Left lung (tissue), 10 donors: ENCODE data around the gene TMPO. TPM values are rescaled to one million over a fixed set of nuclear protein-coding genes. Genes with fewer than 3 reads are reported as not detected.
"Not testable (repeated sequence)": the region's sequence is repeated elsewhere in the genome, so short reads cannot be mapped to it uniquely, and the experiment has no call there.

Experiments
- ATAC-seq: fragments of 200-7000 bp; cut with Tn5 transposase; one replicate; pipeline ENCODE4 v1.9.1; 2020; ENCODE audit warnings: moderate library complexity
- DNase-seq, 4 donors: peaks; one replicate each; pipeline ENCODE4 v3.0.0-alpha.2; 2013 to 2020
- H3K27ac ChIP-seq, 2 donors: fragments of 200-600 bp; sonication (generic) in 1 of 2; one replicate each; pipeline versions ENCODE4 v1.5.0 to v1.8.0; 2020 to 2021
- H3K27me3 ChIP-seq, 2 donors: fragments of 200-600 bp; sonication (generic) in 1 of 2; one replicate each; pipeline versions ENCODE4 v1.5.0 to v1.8.0; 2020 to 2021
- H3K36me3 ChIP-seq, 2 donors: fragments of 200-600 bp; sonication (generic) in 1 of 2; one replicate each; pipeline versions ENCODE4 v1.5.0 to v1.8.0; 2020 to 2021
- H3K4me1 ChIP-seq, 2 donors: fragments of 200-600 bp; one replicate each; pipeline ENCODE4 v1.8.0; 2021
- H3K4me3 ChIP-seq, 2 donors: fragments of 200-600 bp; sonication (generic) in 1 of 2; one replicate each; pipeline versions ENCODE4 v1.5.0 to v1.8.0; 2020 to 2021; ENCODE audit warnings: mild to moderate bottlenecking in 1 of 2
- H3K9me3 ChIP-seq, 2 donors: fragments of 200-600 bp; sonication (generic) in 1 of 2; one replicate each; pipeline versions ENCODE4 v1.5.0 to v1.8.0; 2020 to 2021
- CTCF ChIP-seq, 2 donors: fragments of 200-600 bp; sonication (generic) in 1 of 2; IDR thresholded peaks; one replicate each; pipeline versions ENCODE4 v1.5.0 to v1.8.0; 2021; ENCODE audit warnings: antibody characterized with exemption in 2 of 2
- intact Hi-C, 2 donors: fragments of 100-400 bp; cut with DNase I; formaldehyde crosslinking; loops; one replicate each; pipeline versions ENCODE4 v1.11.2 to v1.14.2; 2022
- polyA plus RNA-seq, 6 donors: library from polyadenylated mRNA; unstranded; fragments of 120-200 nt; gene quantifications; one replicate each; pipeline ENCODE4 v1.2.1, GENCODE V29; 2013; ENCODE audit not compliant: insufficient read length in 6 of 6
- total RNA-seq, 2 donors: library from RNA; stranded (reverse); fragmentation: NEBNext Ultra II Directional; extraction: Animal tissue kit (Norgen Biotek cat#: 25700); gene quantifications; one replicate each; pipeline ENCODE4 v1.2.1, GENCODE V29; 2021
- donor health status: DM: no; HTN: yes; CAD: no.
- donor health status: DM: no; HTN: no; CAD: no.

TMPO gene
- total and polyA plus RNA-seq, 8 donors = 53.4 to 262 (median 198) TPM

GRCh38 chr12:98572010-98572409 is 56.6 kb downstream of the TMPO start:
- H3K9me3 ChIP-seq = no peaks in the 10 kb centered on the region
- no peak for ATAC-seq
- DNase-seq = no peak
- no peaks in the 10 kb centered on the region for H3K36me3 ChIP-seq
- H3K27me3 ChIP-seq = no peaks in the 10 kb centered on the region
- H3K27ac ChIP-seq = no peak overlapping the region
- no peaks in the 10 kb centered on the region for H3K4me1 ChIP-seq
- intact Hi-C loops = no loop called here
- TF ChIP-seq CTCF (IDR thresholded peaks at IDR 0.05) = no peak
- H3K4me3 ChIP-seq = no peak overlapping the region

GRCh38 chr12:98574110-98574509 is 58.7 kb downstream of the TMPO start:
- no peak overlapping the region for H3K27ac ChIP-seq
- no peaks in the 10 kb centered on the region for H3K9me3 ChIP-seq
- ATAC-seq = no peak
- intact Hi-C loops = no loop called here
- H3K27me3 ChIP-seq = no peaks in the 10 kb centered on the region
- TF ChIP-seq CTCF (IDR thresholded peaks at IDR 0.05) = no peak
- H3K4me3 ChIP-seq = no peak overlapping the region
- H3K4me1 ChIP-seq = no peaks in the 10 kb centered on the region
- no peak for DNase-seq
- H3K36me3 ChIP-seq = no peaks in the 10 kb centered on the region

GRCh38 chr12:98575013-98575412 is 59.6 kb downstream of the TMPO start:
- no peak for TF ChIP-seq CTCF (IDR thresholded peaks at IDR 0.05)
- intact Hi-C loops = no loop called here
- no peak overlapping the region for H3K4me3 ChIP-seq

GRCh38 chr12:98576795-98577194 is 61.4 kb downstream of the TMPO start:
- ATAC-seq, H3K4me1 ChIP-seq, H3K27me3 ChIP-seq, H3K4me3 ChIP-seq, H3K27ac ChIP-seq, H3K36me3 ChIP-seq, intact Hi-C loops, H3K9me3 ChIP-seq, DNase-seq: not testable (repeated sequence)

More at GRCh38 chr12:98575013-98575412, 59.6 kb downstream of the TMPO start:
- Histone ChIP-seq H3K9me3 (no peaks in the 10 kb centered on the region), H3K4me1 (no peaks in the 10 kb centered on the region), H3K27me3 (no peaks in the 10 kb centered on the region), H3K27ac (no peak overlapping the region), H3K36me3 (no peaks in the 10 kb centered on the region)
- DNase-seq (no peak), ATAC-seq (no peak)

- intact Hi-C loops = no loop called here
- ATAC-seq = no peak
- Histone ChIP-seq H3K4me1 (no peaks in the 10 kb centered on the region), H3K9me3 (no peaks in the 10 kb centered on the region), H3K36me3 (no peaks in the 10 kb centered on the region), H3K4me3 (no peak overlapping the region), H3K27me3 (no peaks in the 10 kb centered on the region), H3K27ac (no peak overlapping the region)
- DNase-seq = no peak
- no peak for TF ChIP-seq CTCF (IDR thresholded peaks at IDR 0.05)
These were observed 63.0 kb downstream of the TMPO start for GRCh38 chr12:98578392-98578791.

GRCh38 chr12:98578821-98579220 is 63.4 kb downstream of the TMPO start:
- H3K4me1 ChIP-seq = no peaks in the 10 kb centered on the region
- intact Hi-C loops = no loop called here
- DNase-seq (no peak), ATAC-seq (no peak)
- no peaks in the 10 kb centered on the region for H3K27me3 ChIP-seq
- H3K9me3 ChIP-seq = no peaks in the 10 kb centered on the region
- TF ChIP-seq CTCF (IDR thresholded peaks at IDR 0.05) = no peak
- no peak overlapping the region for H3K27ac ChIP-seq
- H3K4me3 ChIP-seq = no peak overlapping the region
- H3K36me3 ChIP-seq = no peaks in the 10 kb centered on the region
